Activated naive CD4-positive, alpha-beta T cell treated with anti-CD3 and anti-CD28 coated beads for 36 hours (primary cell): ENCODE measurements around the gene DAB1. TPM values are rescaled to one million over a fixed set of nuclear protein-coding genes. Genes with fewer than 3 reads are reported as not detected.

ENCODE experiments used
- CTCF ChIA-PET: fragments of 350-600 bp; sonication (Branson Sonifier 250); formaldehyde crosslinking; loops from one replicate; lab custom pipeline; 2021; ENCODE audit warnings: antibody characterized with exemption; lab: Charles Lee
- DNase-seq: peaks from one replicate; pipeline ENCODE4 v3.0.0-alpha.2; 2020
- H3K27ac Mint-ChIP-seq: one replicate; pipeline ENCODE4 v1.8.0; 2021; ENCODE audit warnings: mild to moderate bottlenecking, mixed read lengths
- H3K27me3 Mint-ChIP-seq: one replicate; pipeline ENCODE4 v1.8.0; 2021; ENCODE audit warnings: low read depth, mixed read lengths
- H3K36me3 Mint-ChIP-seq: one replicate; pipeline ENCODE4 v1.8.0; 2021; ENCODE audit warnings: low read depth, mixed read lengths
- H3K4me1 Mint-ChIP-seq: one replicate; pipeline ENCODE4 v1.8.0; 2021; ENCODE audit warnings: low read depth, mixed read lengths
- H3K4me3 Mint-ChIP-seq: one replicate; pipeline ENCODE4 v1.8.0; 2021; ENCODE audit warnings: mild to moderate bottlenecking, moderate library complexity, mixed read lengths
- H3K9me3 Mint-ChIP-seq: one replicate; pipeline ENCODE4 v1.8.0; 2021; ENCODE audit warnings: mixed read lengths
- intact Hi-C: fragments of 100-400 bp; cut with micrococcal nuclease; formaldehyde crosslinking; loops from one replicate; pipeline ENCODE4 v1.15.1; 2023
- total RNA-seq, 2 experiments: library from RNA; stranded (reverse); gene quantifications; one replicate each; pipeline ENCODE4 v1.2.3, GENCODE V29; 2021

DAB1 gene
- total RNA-seq, 2 experiments from 2014 or later: not detected

DNA sequence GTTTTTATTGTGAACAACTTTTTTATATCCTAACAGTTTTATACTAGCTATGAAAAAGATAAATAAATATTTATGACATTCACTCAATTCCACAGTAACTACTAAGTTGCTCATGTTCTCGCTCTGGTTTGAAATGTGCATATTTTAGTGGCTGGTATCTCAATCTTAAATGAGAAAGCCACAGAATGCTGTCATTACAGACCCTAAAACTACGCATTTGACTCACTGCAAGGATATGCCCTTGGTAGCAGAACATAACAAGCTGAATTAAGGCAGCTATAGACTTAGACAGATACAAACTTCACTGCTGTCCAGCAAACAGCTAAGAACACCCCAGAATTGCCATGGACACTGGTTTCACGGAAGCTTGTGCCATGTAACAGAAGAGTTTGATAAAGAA lies 19.0 kb downstream of the DAB1 start:
- H3K27ac Mint-ChIP-seq: no peak overlapping the region

DNA sequence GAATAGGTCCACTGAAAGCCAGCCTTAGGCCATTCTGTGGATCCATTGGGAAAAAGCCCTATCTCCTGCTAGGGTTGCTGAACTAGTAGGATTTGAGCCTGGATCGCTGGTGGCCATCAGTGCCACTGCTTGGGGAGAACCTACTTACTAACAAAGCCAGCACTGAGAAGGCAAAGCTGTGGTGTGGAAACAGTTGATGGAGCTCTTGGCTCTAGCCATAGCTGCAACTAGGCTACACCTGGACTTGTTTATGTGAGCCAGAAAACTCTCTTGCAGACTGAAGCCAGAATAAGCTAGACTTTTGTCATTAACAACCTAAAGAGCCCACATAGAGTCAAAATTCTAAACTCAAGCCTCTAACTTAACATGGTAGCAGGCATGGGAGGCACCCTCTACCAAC lies 20.7 kb downstream of the DAB1 start:
- no peaks in the 10 kb centered on the region for H3K9me3 Mint-ChIP-seq
- no peaks in the 10 kb centered on the region for H3K4me1 Mint-ChIP-seq
- peaks cover 5% of the 10 kb centered on the region for H3K27me3 Mint-ChIP-seq
- no peak overlapping the region for H3K4me3 Mint-ChIP-seq
- no peaks in the 10 kb centered on the region for H3K36me3 Mint-ChIP-seq
- no peak for DNase-seq
- CTCF ChIA-PET: no interaction called here
- intact Hi-C loops: no loop called here
- no peak overlapping the region for H3K27ac Mint-ChIP-seq

More for the DNA sequence above, 19.0 kb downstream of the DAB1 start:
- Mint-ChIP-seq H3K9me3 (no peaks in the 10 kb centered on the region), H3K27me3 (peaks cover 4% of the 10 kb centered on the region), H3K4me1 (no peaks in the 10 kb centered on the region), H3K36me3 (no peaks in the 10 kb centered on the region), H3K4me3 (no peak overlapping the region)
- CTCF ChIA-PET: interaction anchor here (0.5 to 1.1 kb wide), 2 partner anchors 23 to 116 kb away, joined by 3 read pairs; no protein-coding TSS in a partner anchor
- DNase-seq: no peak
- intact Hi-C loops: no loop called here

DNA sequence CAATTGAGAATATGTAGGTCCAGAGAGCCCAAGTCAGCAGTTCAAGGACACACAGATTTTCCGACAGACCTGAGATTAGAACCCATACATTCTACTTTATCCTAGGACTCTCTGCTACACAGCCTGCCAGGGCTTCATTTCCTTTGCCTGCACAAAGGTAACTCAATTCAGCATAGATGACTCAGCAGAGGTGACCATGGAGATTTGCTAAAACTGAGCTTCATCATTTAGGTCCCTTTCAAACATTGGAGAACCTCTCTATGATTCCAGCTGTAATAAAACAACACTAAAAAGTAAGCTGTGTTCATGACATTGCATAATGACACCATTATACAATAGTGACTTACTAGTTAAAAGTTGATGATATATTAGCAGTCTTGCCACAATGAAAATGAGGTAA lies 22.2 kb downstream of the DAB1 start:
- no peaks in the 10 kb centered on the region for H3K4me1 Mint-ChIP-seq
- H3K36me3 Mint-ChIP-seq: no peaks in the 10 kb centered on the region
- H3K27ac Mint-ChIP-seq: no peak overlapping the region
- H3K4me3 Mint-ChIP-seq: no peak overlapping the region
- no peak for DNase-seq
- peaks cover 3% of the 10 kb centered on the region for H3K27me3 Mint-ChIP-seq
- CTCF ChIA-PET: no interaction called here
- H3K9me3 Mint-ChIP-seq: no peaks in the 10 kb centered on the region
- intact Hi-C loops: no loop called here

GRCh38 chr1:57400048-57400447 lies 23.8 kb downstream of the DAB1 start:
- CTCF ChIA-PET: no interaction called here
- Mint-ChIP-seq H3K27me3 (peaks cover 6% of the 10 kb centered on the region), H3K9me3 (no peaks in the 10 kb centered on the region), H3K4me1 (no peaks in the 10 kb centered on the region), H3K36me3 (no peaks in the 10 kb centered on the region), H3K4me3 (no peak overlapping the region), H3K27ac (no peak overlapping the region)
- DNase-seq: no peak
- intact Hi-C loops: no loop called here

DNA sequence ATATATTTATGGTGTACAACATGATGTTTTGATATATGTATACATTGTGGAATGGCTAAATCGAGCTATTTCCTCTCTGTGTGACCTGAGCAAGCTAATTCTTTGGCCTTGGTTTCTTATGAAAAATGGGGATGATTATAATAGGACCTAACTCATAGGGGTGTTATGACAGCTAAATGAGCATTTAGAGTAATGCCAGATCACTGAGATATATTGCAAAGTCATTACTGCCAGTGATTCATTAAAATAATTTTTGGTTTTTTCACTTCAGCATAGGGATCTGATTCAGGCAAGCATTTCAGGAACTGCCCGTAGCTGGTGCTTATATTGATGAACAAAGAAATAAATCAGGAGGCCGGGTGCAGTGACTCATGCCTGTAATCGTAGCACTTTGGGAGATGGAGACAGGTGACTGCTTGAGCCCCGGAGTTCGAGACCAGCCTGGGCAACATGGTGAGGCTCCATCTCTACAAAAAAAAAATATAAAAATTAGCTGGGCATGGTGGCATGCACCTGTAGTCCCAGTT lies 30.7 kb downstream of the DAB1 start:
- CTCF ChIA-PET: no interaction called here
- H3K36me3 Mint-ChIP-seq: no peaks in the 10 kb centered on the region
- no peak overlapping the region for H3K27ac Mint-ChIP-seq
- H3K4me3 Mint-ChIP-seq: no peak overlapping the region
- H3K27me3 Mint-ChIP-seq: peaks cover 11% of the 10 kb centered on the region
- no peaks in the 10 kb centered on the region for H3K4me1 Mint-ChIP-seq
- H3K9me3 Mint-ChIP-seq: no peaks in the 10 kb centered on the region
- DNase-seq: no peak
- intact Hi-C loops: no loop called here

- H3K4me3 Mint-ChIP-seq: no peak overlapping the region
- no peaks in the 10 kb centered on the region for H3K9me3 Mint-ChIP-seq
- no peak overlapping the region for H3K27ac Mint-ChIP-seq
- no peaks in the 10 kb centered on the region for H3K36me3 Mint-ChIP-seq
- H3K4me1 Mint-ChIP-seq: no peaks in the 10 kb centered on the region
- DNase-seq: no peak
- peaks cover 3% of the 10 kb centered on the region for H3K27me3 Mint-ChIP-seq
- CTCF ChIA-PET: no interaction called here
- intact Hi-C loops: no loop called here
These were observed 38.5 kb downstream of the DAB1 start for GRCh38 chr1:57385336-57385735.

DNA sequence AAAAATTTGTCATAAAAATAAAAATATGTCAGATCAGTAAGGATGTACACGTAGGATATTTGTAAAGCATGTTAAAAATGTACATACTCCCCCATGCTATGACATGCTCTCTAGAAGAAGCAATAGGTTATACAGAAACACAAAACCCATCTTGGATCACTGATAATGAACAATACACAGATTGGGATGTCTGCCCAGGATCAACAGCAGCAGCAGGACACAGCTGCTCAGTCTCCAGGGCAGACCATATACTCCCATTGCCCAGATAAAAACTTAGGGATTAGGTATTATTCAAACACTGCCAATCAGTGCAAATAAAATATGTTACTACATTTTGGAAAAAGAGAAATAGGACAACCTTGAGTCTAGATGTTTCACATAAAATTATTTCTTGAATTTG lies 39.0 kb downstream of the DAB1 start:
- no peaks in the 10 kb centered on the region for H3K36me3 Mint-ChIP-seq
- intact Hi-C loops: no loop called here
- H3K27me3 Mint-ChIP-seq: peaks cover 3% of the 10 kb centered on the region
- no peak overlapping the region for H3K27ac Mint-ChIP-seq
- no peak overlapping the region for H3K4me3 Mint-ChIP-seq
- no peaks in the 10 kb centered on the region for H3K4me1 Mint-ChIP-seq
- CTCF ChIA-PET: no interaction called here
- H3K9me3 Mint-ChIP-seq: no peaks in the 10 kb centered on the region
- DNase-seq: no peak

DNA sequence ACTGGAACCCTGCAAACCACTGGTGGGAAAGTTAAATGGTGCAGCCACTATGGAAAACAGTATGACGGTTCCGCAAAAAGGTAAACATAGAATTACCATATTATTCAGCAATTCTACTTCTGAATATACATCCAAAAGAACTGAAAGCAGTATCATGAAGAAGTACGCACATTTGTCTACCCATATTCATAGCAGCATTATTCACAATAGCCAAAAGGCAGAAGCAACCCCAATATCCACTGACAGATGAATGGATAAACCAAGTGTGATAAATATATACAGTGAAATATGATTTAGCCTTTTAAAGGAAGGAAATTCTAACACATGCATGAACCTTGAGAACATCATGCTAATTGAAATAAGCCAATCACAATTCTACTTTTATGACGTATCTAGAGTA lies 39.6 kb downstream of the DAB1 start:
- H3K27me3 Mint-ChIP-seq: peaks cover 6% of the 10 kb centered on the region
- no peaks in the 10 kb centered on the region for H3K9me3 Mint-ChIP-seq
- H3K36me3 Mint-ChIP-seq: no peaks in the 10 kb centered on the region
- H3K4me1 Mint-ChIP-seq: no peaks in the 10 kb centered on the region
- intact Hi-C loops: no loop called here
- CTCF ChIA-PET: no interaction called here
- no peak for DNase-seq
- H3K27ac Mint-ChIP-seq: no peak overlapping the region
- H3K4me3 Mint-ChIP-seq: no peak overlapping the region

GRCh38 chr1:57381871-57382270 lies 42.0 kb downstream of the DAB1 start:
- Mint-ChIP-seq H3K4me3 (no peak overlapping the region), H3K9me3 (no peaks in the 10 kb centered on the region), H3K4me1 (no peaks in the 10 kb centered on the region), H3K27me3 (peaks cover 3% of the 10 kb centered on the region), H3K36me3 (no peaks in the 10 kb centered on the region), H3K27ac (no peak overlapping the region)
- intact Hi-C loops: no loop called here
- DNase-seq: no peak
- CTCF ChIA-PET: interaction anchor here (0.6 to 0.7 kb wide), 2 partner anchors 23 to 90 kb away, joined by 3 read pairs; no protein-coding TSS in a partner anchor

GRCh38 chr1:57381426-57381825 lies 42.4 kb downstream of the DAB1 start:
- intact Hi-C loops: no loop called here
- DNase-seq: no peak
- Mint-ChIP-seq H3K27ac (no peak overlapping the region), H3K27me3 (peaks cover 3% of the 10 kb centered on the region), H3K36me3 (no peaks in the 10 kb centered on the region), H3K9me3 (no peaks in the 10 kb centered on the region), H3K4me1 (no peaks in the 10 kb centered on the region), H3K4me3 (no peak overlapping the region)
- CTCF ChIA-PET: interaction anchor here (0.6 to 0.7 kb wide), 2 partner anchors 24 to 90 kb away, joined by 3 read pairs; no protein-coding TSS in a partner anchor

- no peak overlapping the region for H3K4me3 Mint-ChIP-seq
- intact Hi-C loops: no loop called here
- H3K4me1 Mint-ChIP-seq: no peaks in the 10 kb centered on the region
- peaks cover 7% of the 10 kb centered on the region for H3K27me3 Mint-ChIP-seq
- H3K9me3 Mint-ChIP-seq: no peaks in the 10 kb centered on the region
- H3K27ac Mint-ChIP-seq: no peak overlapping the region
- H3K36me3 Mint-ChIP-seq: no peaks in the 10 kb centered on the region
- CTCF ChIA-PET: no interaction called here
- DNase-seq: no peak
These were observed 42.9 kb downstream of the DAB1 start for GRCh38 chr1:57380923-57381322.

- H3K27ac Mint-ChIP-seq: no peak overlapping the region
- no peak overlapping the region for H3K4me3 Mint-ChIP-seq
- H3K36me3 Mint-ChIP-seq: no peaks in the 10 kb centered on the region
- intact Hi-C loops: no loop called here
- CTCF ChIA-PET: no interaction called here
- DNase-seq: no peak
- peaks cover 7% of the 10 kb centered on the region for H3K27me3 Mint-ChIP-seq
- no peaks in the 10 kb centered on the region for H3K4me1 Mint-ChIP-seq
- H3K9me3 Mint-ChIP-seq: no peaks in the 10 kb centered on the region
These were observed 45.3 kb downstream of the DAB1 start for GRCh38 chr1:57378534-57378933.

DNA sequence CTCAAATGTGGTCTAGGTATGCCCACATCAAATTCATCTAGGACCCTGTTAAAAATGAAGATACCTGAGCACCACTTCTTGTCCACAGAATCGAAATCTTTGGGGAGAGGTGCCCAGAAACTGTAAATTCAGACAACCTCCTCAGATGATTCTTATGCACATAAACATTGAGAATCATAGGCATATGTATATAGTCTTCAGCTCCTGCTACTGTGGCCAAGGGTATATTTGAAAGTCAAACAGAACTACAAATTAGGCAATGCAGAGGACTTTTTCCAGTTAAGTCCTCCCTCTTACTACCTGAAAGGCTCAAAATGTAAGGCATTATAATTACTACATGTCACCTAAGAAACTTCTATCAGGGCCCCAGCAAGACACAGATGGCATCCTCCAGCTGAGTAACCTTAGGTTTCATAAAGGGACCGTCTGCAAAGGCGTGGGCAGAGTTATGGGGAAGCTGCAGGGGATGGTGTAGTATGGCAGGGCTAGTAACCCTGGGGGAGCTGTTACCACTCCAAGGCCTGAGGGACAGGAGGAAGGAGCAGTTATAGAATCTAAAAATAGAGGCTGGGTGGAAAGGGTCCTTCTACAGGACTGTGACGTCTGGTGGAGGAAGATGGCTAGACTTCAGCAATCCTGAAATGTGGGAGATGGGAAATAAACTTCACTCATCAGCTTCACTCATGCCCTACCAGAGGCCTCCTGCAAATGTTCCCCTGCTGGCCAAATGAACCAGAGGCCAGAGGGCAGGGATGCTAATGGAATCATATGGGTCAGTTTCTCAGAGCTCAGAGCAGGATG lies 46.3 kb downstream of the DAB1 start:
- Mint-ChIP-seq H3K4me3 (no peak overlapping the region), H3K4me1 (no peaks in the 10 kb centered on the region), H3K27ac (no peak overlapping the region), H3K27me3 (peaks cover 7% of the 10 kb centered on the region), H3K36me3 (no peaks in the 10 kb centered on the region), H3K9me3 (no peaks in the 10 kb centered on the region)
- intact Hi-C loops: no loop called here
- no peak for DNase-seq
- CTCF ChIA-PET: no interaction called here
